H1 (cell line): Measurements from ENCODE around the gene NLRC5. TPM values are rescaled to one million over a fixed set of nuclear protein-coding genes. Genes with fewer than 3 reads are reported as not detected.

ENCODE experiments used
- CBX5 ChIP-seq: fragments of 300-800, 300-1000 bp; sonication (generic); IDR thresholded peaks from 2 replicates; pipeline ENCODE4 v1.7.1; 2016; ENCODE audit warnings: antibody characterized with exemption, low read length, low read depth
- CEBPB ChIP-seq: IDR thresholded peaks from 2 replicates; pipeline ENCODE4 v1.6.1; 2012; ENCODE audit warnings: low read depth, low read length
- CHD1 ChIP-seq: IDR thresholded peaks from 2 replicates; pipeline ENCODE4 v1.6.1; 2012; ENCODE audit warnings: low read depth, low read length, improper control_type of control experiment
- MAFK ChIP-seq: IDR thresholded peaks from 2 replicates; pipeline ENCODE4 v1.6.1; 2012; ENCODE audit warnings: low read depth, mild to moderate bottlenecking, improper control_type of control experiment, low read length
- POLR2AphosphoS5 ChIP-seq: IDR thresholded peaks from 2 replicates; pipeline ENCODE4 v1.6.1; 2011; ENCODE audit warnings: low read depth, low read length
- RNF2 ChIP-seq: fragments of 200-900, 300-1000 bp; sonication (generic); IDR thresholded peaks from 2 replicates; pipeline ENCODE4 v1.7.1; 2016; ENCODE audit warnings: borderline replicate concordance, low read depth, mild to moderate bottlenecking, antibody characterized with exemption, low read length; ENCODE audit not compliant: poor library complexity, severe bottlenecking; ENCODE audit errors: missing control alignments
- RXRA ChIP-seq: IDR thresholded peaks from 2 replicates; pipeline ENCODE4 v1.6.1; 2011; ENCODE audit warnings: low read depth, mild to moderate bottlenecking, low read length, moderate library complexity; ENCODE audit not compliant: insufficient read depth
- TBP ChIP-seq: IDR thresholded peaks from 2 replicates; pipeline ENCODE4 v1.6.1; 2011; ENCODE audit warnings: low read depth, low read length, improper control_type of control experiment
- TEAD4 ChIP-seq: IDR thresholded peaks from 2 replicates; pipeline ENCODE4 v1.6.1; 2012; ENCODE audit warnings: low read depth, low read length, inconsistent platforms, mixed read lengths
- polyA plus RNA-seq, 7 experiments: library from polyadenylated mRNA; depleted of rRNA in 3 of 7; stranded (reverse) in 5 of 7; unstranded in 2 of 7; fragments of >200 nt in 5 of 7; fragments of 200-250 nt in 2 of 7; gene quantifications; 1 replicate in 5 of 7; 2 replicates in 1 of 7; 4 replicates in 1 of 7; pipeline versions ENCODE4 v1.2.1 to v1.2.3, GENCODE V29; 2011 to 2013; ENCODE audit warnings: missing spikeins in 2 of 7, mixed read lengths in 2 of 7
- total RNA-seq: library from RNA; stranded (reverse); fragmentation: NEBNext Ultra II Directional; extraction: Animal tissue kit (Norgen Biotek cat#: 25700); gene quantifications from 2 replicates; pipeline ENCODE4 v1.2.1, GENCODE V29; 2021
- TF ChIP-seq, protein P1 (sequence below): fragments of 300-600 bp; sonication (generic); IDR thresholded peaks from 2 replicates; pipeline ENCODE4 v1.7.1; 2012; ENCODE audit warnings: low read length, moderate library complexity, mild to moderate bottlenecking, inconsistent platforms; ENCODE audit not compliant: insufficient replicate concordance

NLRC5 gene
- total and polyA plus RNA-seq, 2 of the 8 experiments (the other 6 are each of a cell fraction or from before 2014, with no cell fraction given) = 2.2 to 3.2 TPM

DNA sequence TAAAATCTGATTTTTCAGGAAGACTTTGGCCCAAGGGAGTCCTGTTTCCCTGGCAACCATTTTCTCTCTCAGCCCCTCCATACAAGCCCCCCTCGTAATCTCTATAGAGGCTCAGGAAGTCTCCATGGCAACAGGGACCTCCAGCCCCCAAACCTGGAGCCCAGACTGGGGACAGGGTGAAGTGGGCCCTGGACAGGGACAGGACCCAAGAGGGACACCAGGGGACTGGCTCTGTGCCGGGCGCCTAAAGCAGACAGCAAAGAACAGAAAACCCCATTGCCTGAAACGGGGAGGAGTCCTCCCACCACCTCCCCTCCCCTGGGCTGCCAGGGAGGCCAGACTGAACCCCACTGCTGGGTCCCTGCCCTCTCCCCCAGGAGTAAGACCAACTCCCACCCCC is 143.7 kb downstream of the NLRC5 start (continued):
- TF ChIP-seq, protein P1, sequence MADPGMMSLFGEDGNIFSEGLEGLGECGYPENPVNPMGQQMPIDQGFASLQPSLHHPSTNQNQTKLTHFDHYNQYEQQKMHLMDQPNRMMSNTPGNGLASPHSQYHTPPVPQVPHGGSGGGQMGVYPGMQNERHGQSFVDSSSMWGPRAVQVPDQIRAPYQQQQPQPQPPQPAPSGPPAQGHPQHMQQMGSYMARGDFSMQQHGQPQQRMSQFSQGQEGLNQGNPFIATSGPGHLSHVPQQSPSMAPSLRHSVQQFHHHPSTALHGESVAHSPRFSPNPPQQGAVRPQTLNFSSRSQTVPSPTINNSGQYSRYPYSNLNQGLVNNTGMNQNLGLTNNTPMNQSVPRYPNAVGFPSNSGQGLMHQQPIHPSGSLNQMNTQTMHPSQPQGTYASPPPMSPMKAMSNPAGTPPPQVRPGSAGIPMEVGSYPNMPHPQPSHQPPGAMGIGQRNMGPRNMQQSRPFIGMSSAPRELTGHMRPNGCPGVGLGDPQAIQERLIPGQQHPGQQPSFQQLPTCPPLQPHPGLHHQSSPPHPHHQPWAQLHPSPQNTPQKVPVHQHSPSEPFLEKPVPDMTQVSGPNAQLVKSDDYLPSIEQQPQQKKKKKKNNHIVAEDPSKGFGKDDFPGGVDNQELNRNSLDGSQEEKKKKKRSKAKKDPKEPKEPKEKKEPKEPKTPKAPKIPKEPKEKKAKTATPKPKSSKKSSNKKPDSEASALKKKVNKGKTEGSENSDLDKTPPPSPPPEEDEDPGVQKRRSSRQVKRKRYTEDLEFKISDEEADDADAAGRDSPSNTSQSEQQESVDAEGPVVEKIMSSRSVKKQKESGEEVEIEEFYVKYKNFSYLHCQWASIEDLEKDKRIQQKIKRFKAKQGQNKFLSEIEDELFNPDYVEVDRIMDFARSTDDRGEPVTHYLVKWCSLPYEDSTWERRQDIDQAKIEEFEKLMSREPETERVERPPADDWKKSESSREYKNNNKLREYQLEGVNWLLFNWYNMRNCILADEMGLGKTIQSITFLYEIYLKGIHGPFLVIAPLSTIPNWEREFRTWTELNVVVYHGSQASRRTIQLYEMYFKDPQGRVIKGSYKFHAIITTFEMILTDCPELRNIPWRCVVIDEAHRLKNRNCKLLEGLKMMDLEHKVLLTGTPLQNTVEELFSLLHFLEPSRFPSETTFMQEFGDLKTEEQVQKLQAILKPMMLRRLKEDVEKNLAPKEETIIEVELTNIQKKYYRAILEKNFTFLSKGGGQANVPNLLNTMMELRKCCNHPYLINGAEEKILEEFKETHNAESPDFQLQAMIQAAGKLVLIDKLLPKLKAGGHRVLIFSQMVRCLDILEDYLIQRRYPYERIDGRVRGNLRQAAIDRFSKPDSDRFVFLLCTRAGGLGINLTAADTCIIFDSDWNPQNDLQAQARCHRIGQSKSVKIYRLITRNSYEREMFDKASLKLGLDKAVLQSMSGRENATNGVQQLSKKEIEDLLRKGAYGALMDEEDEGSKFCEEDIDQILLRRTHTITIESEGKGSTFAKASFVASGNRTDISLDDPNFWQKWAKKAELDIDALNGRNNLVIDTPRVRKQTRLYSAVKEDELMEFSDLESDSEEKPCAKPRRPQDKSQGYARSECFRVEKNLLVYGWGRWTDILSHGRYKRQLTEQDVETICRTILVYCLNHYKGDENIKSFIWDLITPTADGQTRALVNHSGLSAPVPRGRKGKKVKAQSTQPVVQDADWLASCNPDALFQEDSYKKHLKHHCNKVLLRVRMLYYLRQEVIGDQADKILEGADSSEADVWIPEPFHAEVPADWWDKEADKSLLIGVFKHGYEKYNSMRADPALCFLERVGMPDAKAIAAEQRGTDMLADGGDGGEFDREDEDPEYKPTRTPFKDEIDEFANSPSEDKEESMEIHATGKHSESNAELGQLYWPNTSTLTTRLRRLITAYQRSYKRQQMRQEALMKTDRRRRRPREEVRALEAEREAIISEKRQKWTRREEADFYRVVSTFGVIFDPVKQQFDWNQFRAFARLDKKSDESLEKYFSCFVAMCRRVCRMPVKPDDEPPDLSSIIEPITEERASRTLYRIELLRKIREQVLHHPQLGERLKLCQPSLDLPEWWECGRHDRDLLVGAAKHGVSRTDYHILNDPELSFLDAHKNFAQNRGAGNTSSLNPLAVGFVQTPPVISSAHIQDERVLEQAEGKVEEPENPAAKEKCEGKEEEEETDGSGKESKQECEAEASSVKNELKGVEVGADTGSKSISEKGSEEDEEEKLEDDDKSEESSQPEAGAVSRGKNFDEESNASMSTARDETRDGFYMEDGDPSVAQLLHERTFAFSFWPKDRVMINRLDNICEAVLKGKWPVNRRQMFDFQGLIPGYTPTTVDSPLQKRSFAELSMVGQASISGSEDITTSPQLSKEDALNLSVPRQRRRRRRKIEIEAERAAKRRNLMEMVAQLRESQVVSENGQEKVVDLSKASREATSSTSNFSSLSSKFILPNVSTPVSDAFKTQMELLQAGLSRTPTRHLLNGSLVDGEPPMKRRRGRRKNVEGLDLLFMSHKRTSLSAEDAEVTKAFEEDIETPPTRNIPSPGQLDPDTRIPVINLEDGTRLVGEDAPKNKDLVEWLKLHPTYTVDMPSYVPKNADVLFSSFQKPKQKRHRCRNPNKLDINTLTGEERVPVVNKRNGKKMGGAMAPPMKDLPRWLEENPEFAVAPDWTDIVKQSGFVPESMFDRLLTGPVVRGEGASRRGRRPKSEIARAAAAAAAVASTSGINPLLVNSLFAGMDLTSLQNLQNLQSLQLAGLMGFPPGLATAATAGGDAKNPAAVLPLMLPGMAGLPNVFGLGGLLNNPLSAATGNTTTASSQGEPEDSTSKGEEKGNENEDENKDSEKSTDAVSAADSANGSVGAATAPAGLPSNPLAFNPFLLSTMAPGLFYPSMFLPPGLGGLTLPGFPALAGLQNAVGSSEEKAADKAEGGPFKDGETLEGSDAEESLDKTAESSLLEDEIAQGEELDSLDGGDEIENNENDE = no peak
- TF ChIP-seq CEBPB (no peak), POLR2AphosphoS5 (no peak), CBX5 (no peak), MAFK (no peak), RXRA (no peak), TEAD4 (no peak), TBP (no peak), CHD1 (no peak), RNF2 (no peak)
